Endodermal cell (in vitro differentiated cells): ENCODE data around the gene CYP3A4. TPM values are rescaled to one million over a fixed set of nuclear protein-coding genes. Genes with fewer than 3 reads are reported as not detected.

Experiments
- DNase-seq: peaks from one replicate; pipeline ENCODE4 v3.0.0-alpha.2; 2017
- H3K27ac ChIP-seq: 2 replicates; pipeline ENCODE4 v1.5.1; 2013; ENCODE audit warnings: mild to moderate bottlenecking, low read depth, low read length, moderate library complexity
- H3K27me3 ChIP-seq: 2 replicates; pipeline ENCODE4 v1.6.1; 2013; ENCODE audit warnings: mild to moderate bottlenecking, low read length, moderate library complexity; ENCODE audit not compliant: insufficient read depth, control insufficient read depth, poor library complexity, severe bottlenecking
- H3K36me3 ChIP-seq: 2 replicates; pipeline ENCODE4 v1.7.0; 2013; ENCODE audit warnings: mild to moderate bottlenecking, low read length, moderate library complexity; ENCODE audit not compliant: control insufficient read depth, insufficient read depth
- H3K4me1 ChIP-seq: one replicate; pipeline ENCODE4 v1.7.0; 2013; ENCODE audit warnings: low read length; ENCODE audit not compliant: control insufficient read depth, insufficient read depth
- H3K4me3 ChIP-seq: 2 replicates; pipeline ENCODE4 v1.5.1; 2013; ENCODE audit warnings: mild to moderate bottlenecking, low read length, moderate library complexity
- H3K9ac ChIP-seq: 2 replicates; pipeline ENCODE4 v1.6.1; 2013; ENCODE audit warnings: mild to moderate bottlenecking, low read length, moderate library complexity; ENCODE audit not compliant: poor library complexity, severe bottlenecking; ENCODE audit errors: extremely low read depth
- H3K9me3 ChIP-seq: 2 replicates; pipeline ENCODE4 v1.6.1; 2013; ENCODE audit warnings: mild to moderate bottlenecking, low read length, moderate library complexity; ENCODE audit not compliant: control insufficient read depth
- H3K27ac Mint-ChIP-seq: 2 replicates; pipeline ENCODE4 v1.8.0; 2020; ENCODE audit warnings: mixed read lengths
- H3K27me3 Mint-ChIP-seq: 2 replicates; pipeline ENCODE4 v1.8.0; 2021; ENCODE audit warnings: mild to moderate bottlenecking, mixed read lengths; ENCODE audit not compliant: insufficient read depth
- H3K36me3 Mint-ChIP-seq: 2 replicates; pipeline ENCODE4 v1.8.0; 2020; ENCODE audit warnings: low read depth, mixed read lengths
- H3K4me1 Mint-ChIP-seq: 2 replicates; pipeline ENCODE4 v1.8.0; 2020; ENCODE audit warnings: mixed read lengths
- H3K4me3 Mint-ChIP-seq: 2 replicates; pipeline ENCODE4 v1.8.0; 2020; ENCODE audit warnings: mild to moderate bottlenecking, moderate library complexity, mixed read lengths
- H3K9me3 Mint-ChIP-seq: 2 replicates; pipeline ENCODE4 v1.8.0; 2020; ENCODE audit warnings: mild to moderate bottlenecking, mixed read lengths
- WGBS, 2 experiments: methylation state at CpG; one replicate each; pipeline versions ENCODE4 v1.1.5 to v1.1.7; 2013; ENCODE audit warnings: missing lambda C conversion rate in 2 of 2, mixed read lengths in 1 of 2; ENCODE audit not compliant: insufficient coverage in 1 of 2, insufficient read length in 1 of 2; 5-methylcytosine and 5-hydroxymethylcytosine counted together
- total RNA-seq, 2 donors: library from RNA; stranded (reverse); fragmentation: NEBNext Ultra II Directional in 1 of 2; extraction: Animal tissue kit (Norgen Biotek cat#: 25700) in 1 of 2; gene quantifications; 2 replicates in 1 of 2; 3 replicates in 1 of 2; pipeline ENCODE4 v1.2.1, GENCODE V29; 2021
- TF ChIP-seq, protein P1 (sequence below): fragments of 200-600 bp; sonication (generic); conservative IDR thresholded peaks from 2 replicates; pipeline ENCODE4 v1.5.0; 2021; ENCODE audit warnings: antibody characterized with exemption, mild to moderate bottlenecking

Gene CYP3A4
- total RNA-seq, 2 donors from 2014 or later: 0.11 TPM; not detected in 1

DNA sequence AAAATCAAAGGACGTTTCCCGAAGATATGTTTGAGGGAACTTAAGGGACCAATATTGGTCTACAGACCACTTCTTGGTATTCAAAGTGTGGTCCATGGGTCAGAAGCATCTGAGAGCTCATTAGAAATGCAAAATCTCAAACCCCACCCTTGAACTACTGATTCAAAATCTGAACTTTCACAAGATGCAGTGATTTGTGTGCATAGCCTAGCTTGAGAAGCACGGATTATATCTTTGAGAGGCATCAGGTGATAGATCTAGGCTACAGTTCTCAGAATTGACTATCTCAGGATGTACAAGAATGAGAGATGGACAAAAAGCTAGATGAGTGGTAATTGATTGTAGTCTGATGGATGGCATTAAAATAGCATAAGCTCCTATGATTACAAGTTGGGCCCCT lies 19.5 kb downstream of the CYP3A4 start:
- TF ChIP-seq, protein P1, sequence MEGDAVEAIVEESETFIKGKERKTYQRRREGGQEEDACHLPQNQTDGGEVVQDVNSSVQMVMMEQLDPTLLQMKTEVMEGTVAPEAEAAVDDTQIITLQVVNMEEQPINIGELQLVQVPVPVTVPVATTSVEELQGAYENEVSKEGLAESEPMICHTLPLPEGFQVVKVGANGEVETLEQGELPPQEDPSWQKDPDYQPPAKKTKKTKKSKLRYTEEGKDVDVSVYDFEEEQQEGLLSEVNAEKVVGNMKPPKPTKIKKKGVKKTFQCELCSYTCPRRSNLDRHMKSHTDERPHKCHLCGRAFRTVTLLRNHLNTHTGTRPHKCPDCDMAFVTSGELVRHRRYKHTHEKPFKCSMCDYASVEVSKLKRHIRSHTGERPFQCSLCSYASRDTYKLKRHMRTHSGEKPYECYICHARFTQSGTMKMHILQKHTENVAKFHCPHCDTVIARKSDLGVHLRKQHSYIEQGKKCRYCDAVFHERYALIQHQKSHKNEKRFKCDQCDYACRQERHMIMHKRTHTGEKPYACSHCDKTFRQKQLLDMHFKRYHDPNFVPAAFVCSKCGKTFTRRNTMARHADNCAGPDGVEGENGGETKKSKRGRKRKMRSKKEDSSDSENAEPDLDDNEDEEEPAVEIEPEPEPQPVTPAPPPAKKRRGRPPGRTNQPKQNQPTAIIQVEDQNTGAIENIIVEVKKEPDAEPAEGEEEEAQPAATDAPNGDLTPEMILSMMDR: no peak
- Histone ChIP-seq H3K9me3 (no peaks in the 10 kb centered on the region), H3K9ac (no peak overlapping the region), H3K4me1 (no peaks in the 10 kb centered on the region), H3K4me3 (no peak overlapping the region), H3K36me3 (no peaks in the 10 kb centered on the region), H3K27me3 (no peaks in the 10 kb centered on the region), H3K27ac (no peak overlapping the region)
- H3K9me3 Mint-ChIP-seq: no peaks in the 10 kb centered on the region
- no peak overlapping the region for H3K27ac Mint-ChIP-seq
- DNase-seq: no peak
- H3K36me3 Mint-ChIP-seq: no peaks in the 10 kb centered on the region
- no peak overlapping the region for H3K4me3 Mint-ChIP-seq
- peaks cover 4% of the 10 kb centered on the region for H3K27me3 Mint-ChIP-seq
- H3K4me1 Mint-ChIP-seq: peaks cover 6% of the 10 kb centered on the region
- 94 to 95% methylated on average over 3 of the region's 3 CpGs for WGBS, 2 experiments

DNA sequence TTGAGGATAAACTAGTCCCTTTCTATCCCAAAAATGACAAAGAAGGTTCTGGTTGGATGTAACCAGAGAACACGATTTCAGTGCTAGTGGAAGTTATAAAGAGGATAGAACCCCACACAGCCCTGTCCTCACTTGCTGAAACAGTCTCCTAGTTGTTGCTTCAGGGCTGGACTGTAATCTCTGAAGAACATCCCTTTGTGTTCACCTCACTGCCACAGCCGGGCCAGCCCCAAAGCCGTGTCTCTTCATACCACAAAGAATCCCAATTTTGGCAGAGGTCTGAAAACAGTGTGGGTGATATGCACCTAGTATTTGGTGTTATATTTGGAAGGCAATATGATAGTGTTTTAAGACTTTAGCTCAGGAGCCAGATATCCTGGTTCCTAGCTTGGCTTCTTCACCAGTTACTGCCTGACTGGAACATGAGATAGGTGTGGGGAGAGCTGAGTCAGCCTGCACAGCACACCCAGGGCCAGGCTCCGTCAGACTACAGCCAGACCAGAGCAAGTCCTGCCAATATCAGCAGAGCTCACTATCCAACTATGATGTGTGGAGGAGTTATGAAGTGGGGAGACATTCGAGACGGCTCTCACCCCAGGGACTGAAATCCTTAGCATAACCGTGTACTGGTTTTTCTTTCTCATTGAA lies 21.2 kb downstream of the CYP3A4 start:
- TF ChIP-seq, protein P1: no peak
- Histone ChIP-seq H3K36me3 (no peaks in the 10 kb centered on the region), H3K4me1 (no peaks in the 10 kb centered on the region), H3K4me3 (no peak overlapping the region), H3K9ac (no peak overlapping the region), H3K27ac (no peak overlapping the region), H3K27me3 (no peaks in the 10 kb centered on the region), H3K9me3 (no peaks in the 10 kb centered on the region)
- H3K9me3 Mint-ChIP-seq: no peaks in the 10 kb centered on the region
- WGBS, 2 experiments: 86 to 100% methylated on average over 3 to 7 of the region's 7 CpGs
- H3K36me3 Mint-ChIP-seq: no peaks in the 10 kb centered on the region
- no peak overlapping the region for H3K27ac Mint-ChIP-seq
- peaks cover 7% of the 10 kb centered on the region for H3K4me1 Mint-ChIP-seq
- DNase-seq: no peak
- no peak overlapping the region for H3K4me3 Mint-ChIP-seq
- peaks cover 4% of the 10 kb centered on the region for H3K27me3 Mint-ChIP-seq

- Mint-ChIP-seq H3K27me3 (peaks cover 14% of the 10 kb centered on the region), H3K4me1 (peaks cover 16% of the 10 kb centered on the region), H3K9me3 (peaks cover 4% of the 10 kb centered on the region), H3K36me3 (no peaks in the 10 kb centered on the region), H3K4me3 (no peak overlapping the region), H3K27ac (no peak overlapping the region)
- H3K27me3 ChIP-seq: no peaks in the 10 kb centered on the region
- 89% methylated on average over 1 of the region's 1 CpG; no CpG with 5 or more reads in 1 of the 2 experiments for WGBS, 2 experiments
- no peaks in the 10 kb centered on the region for H3K36me3 ChIP-seq
- no peak for DNase-seq
- no peak overlapping the region for H3K4me3 ChIP-seq
- no peak overlapping the region for H3K27ac ChIP-seq
- no peaks in the 10 kb centered on the region for H3K4me1 ChIP-seq
- TF ChIP-seq, protein P1: no peak
- no peak overlapping the region for H3K9ac ChIP-seq
- no peaks in the 10 kb centered on the region for H3K9me3 ChIP-seq
Observed at GRCh38 chr7:99755085-99755484, 28.9 kb downstream of the CYP3A4 start.
